Measurements from ENCODE around the gene UVRAG.
"Not testable (repeated sequence)": the region's sequence is repeated elsewhere in the genome, so short reads cannot be mapped to it uniquely, and the experiment has no call there.

Gene UVRAG

GRCh38 chr11:75979075-75979474 lies 164.1 kb downstream of the UVRAG start:
- DNase-seq = not testable (repeated sequence)

- DNase-seq = not testable (repeated sequence)
Measured at GRCh38 chr11:75979479-75980027, 164.5 kb downstream of the UVRAG start.

GRCh38 chr11:75980031-75980430 lies 165.0 kb downstream of the UVRAG start:
- no peak for DNase-seq

GRCh38 chr11:75981546-75981945 lies 166.5 kb downstream of the UVRAG start:
- DNase-seq = no peak

- peak in 1 of 2 experiments; percentile 25 for DNase-seq
Measured at GRCh38 chr11:75982309-75982708, 167.3 kb downstream of the UVRAG start.

GRCh38 chr11:75986966-75987365 lies 172.0 kb downstream of the UVRAG start:
- no peak for DNase-seq

- no peak for DNase-seq
Measured at GRCh38 chr11:75993126-75993525, 178.1 kb downstream of the UVRAG start.

- DNase-seq = no peak
Measured at GRCh38 chr11:75994616-75995015, 179.6 kb downstream of the UVRAG start.

- DNase-seq = no peak
Measured at GRCh38 chr11:75996523-75997442, 181.8 kb downstream of the UVRAG start.

GRCh38 chr11:76004400-76004799 lies 189.4 kb downstream of the UVRAG start:
- no peak for DNase-seq

- no peak for DNase-seq
Measured at GRCh38 chr11:76005756-76006155, 190.7 kb downstream of the UVRAG start.

GRCh38 chr11:76007166-76007565 lies 192.2 kb downstream of the UVRAG start:
- no peak for DNase-seq

GRCh38 chr11:76008474-76008873 lies 193.5 kb downstream of the UVRAG start:
- DNase-seq = no peak

GRCh38 chr11:76010051-76010450 lies 195.0 kb downstream of the UVRAG start:
- no peak for DNase-seq

- DNase-seq = no peak
Measured at GRCh38 chr11:76013526-76013925, 198.5 kb downstream of the UVRAG start.

- DNase-seq = no peak
Measured at GRCh38 chr11:76023236-76024068, 208.4 kb downstream of the UVRAG start.

GRCh38 chr11:76025068-76025467 lies 210.1 kb downstream of the UVRAG start:
- no peak for DNase-seq

- no peak for DNase-seq
Measured at GRCh38 chr11:76025817-76026216, 210.8 kb downstream of the UVRAG start.

GRCh38 chr11:76026281-76026680 lies 211.3 kb downstream of the UVRAG start:
- DNase-seq = no peak

- DNase-seq = no peak
Measured at GRCh38 chr11:76026862-76027261, 211.9 kb downstream of the UVRAG start.

GRCh38 chr11:76030286-76030685 lies 215.3 kb downstream of the UVRAG start:
- DNase-seq = no peak

- DNase-seq = no peak
Measured at GRCh38 chr11:76030968-76031590, 216.1 kb downstream of the UVRAG start.

- no peak for DNase-seq
Measured at GRCh38 chr11:76033699-76034098, 218.7 kb downstream of the UVRAG start.
